PC-9 (cell line): ENCODE results near the gene RGSL1. TPM values are rescaled to one million over a fixed set of nuclear protein-coding genes. Genes with fewer than 3 reads are reported as not detected.

ENCODE experiments used
- BruUV-seq: library from RNA; stranded (reverse); fragments of 400-500 nt; replicated peaks from 2 replicates; lab custom pipeline; 2021; lab: Mats Ljungman, UMichigan
- CTCF ChIA-PET: fragments of 300-600 bp; sonication (Branson Sonifier 250); formaldehyde crosslinking; loops from one replicate; lab custom pipeline; 2022; ENCODE audit warnings: antibody characterized with exemption; lab: Charles Lee
- POLR2A ChIA-PET: fragments of 300-600 bp; sonication (Branson Sonifier 250); formaldehyde crosslinking; loops from one replicate; lab custom pipeline; 2022; ENCODE audit warnings: antibody characterized with exemption; ENCODE audit not compliant: unreplicated experiment; lab: Charles Lee
- DNase-seq, 2 experiments: peaks; one replicate each; pipeline versions ENCODE4 v3.0.0 to v3.0.0-alpha.2; 2015 to 2022; ENCODE audit warnings: mixed read lengths in 1 of 2
- H2AFZ ChIP-seq: fragments of 200-600 bp; sonication (generic); 2 replicates; pipeline ENCODE4 v1.8.1; 2017; ENCODE audit warnings: antibody characterized with exemption
- H3F3A ChIP-seq: fragments of 200-600 bp; sonication (generic); 2 replicates; pipeline ENCODE4 v1.8.1; 2017; ENCODE audit warnings: antibody characterized with exemption, mild to moderate bottlenecking, low read depth; ENCODE audit not compliant: insufficient read depth
- H3K27ac ChIP-seq: fragments of 200-600 bp; sonication (generic); 2 replicates; pipeline ENCODE4 v1.6.1; 2016; ENCODE audit warnings: mixed run types
- H3K27me3 ChIP-seq: fragments of 200-600 bp; sonication (generic); 2 replicates; pipeline ENCODE4 v1.6.1; 2016; ENCODE audit warnings: low read depth, mixed run types; ENCODE audit not compliant: insufficient read depth
- H3K36me3 ChIP-seq: fragments of 200-600 bp; sonication (generic); 2 replicates; pipeline ENCODE4 v1.6.1; 2016; ENCODE audit warnings: low read depth, mixed run types
- H3K4me1 ChIP-seq: fragments of 200-600 bp; sonication (generic); replicated peaks from 2 replicates; pipeline ENCODE4 v1.6.1; 2016; ENCODE audit warnings: mixed run types; ENCODE audit not compliant: insufficient read depth
- H3K4me2 ChIP-seq: fragments of 200-600 bp; sonication (generic); 2 replicates; pipeline ENCODE4 v1.6.1; 2017; ENCODE audit warnings: mixed run types
- H3K4me3 ChIP-seq: fragments of 200-600 bp; sonication (generic); 2 replicates; pipeline ENCODE4 v1.6.1; 2016; ENCODE audit warnings: mixed run types
- H3K79me2 ChIP-seq: fragments of 200-600 bp; sonication (generic); 2 replicates; pipeline ENCODE4 v1.6.1; 2017; ENCODE audit warnings: low read depth, mixed run types
- H3K9me2 ChIP-seq: fragments of 200-600 bp; sonication (generic); 2 replicates; pipeline ENCODE4 v1.8.1; 2017; ENCODE audit warnings: mild to moderate bottlenecking; ENCODE audit not compliant: insufficient read depth
- H3K9me3 ChIP-seq: fragments of 200-600 bp; sonication (generic); 2 replicates; pipeline ENCODE4 v1.8.1; 2016; ENCODE audit warnings: low read depth; ENCODE audit not compliant: insufficient read depth
- H4K20me1 ChIP-seq: fragments of 200-600 bp; sonication (generic); 2 replicates; pipeline ENCODE4 v1.8.1; 2017; ENCODE audit not compliant: insufficient read depth
- EZH2 ChIP-seq: fragments of 200-600 bp; sonication (generic); IDR thresholded peaks from 2 replicates; pipeline ENCODE4 v1.8.0; 2017; ENCODE audit warnings: antibody characterized with exemption, low read depth
- intact Hi-C: fragments of 100-400 bp; cut with micrococcal nuclease; formaldehyde crosslinking; loops from one replicate; pipeline ENCODE4 v1.10.0; 2022; ENCODE audit not compliant: unreplicated experiment
- total RNA-seq: library from RNA; stranded (reverse); gene quantifications from 2 replicates; pipeline ENCODE4 v1.2.3, GENCODE V29; 2021
- TF ChIP-seq, protein P1 (sequence below): fragments of 200-600 bp; sonication (generic); conservative IDR thresholded peaks from 2 replicates; pipeline ENCODE4 v1.6.1; 2017; ENCODE audit warnings: mixed run types, antibody characterized with exemption, mild to moderate bottlenecking, moderate library complexity

The RGSL1 gene
- total RNA-seq, 1 experiment from 2014 or later, result not detected

DNA sequence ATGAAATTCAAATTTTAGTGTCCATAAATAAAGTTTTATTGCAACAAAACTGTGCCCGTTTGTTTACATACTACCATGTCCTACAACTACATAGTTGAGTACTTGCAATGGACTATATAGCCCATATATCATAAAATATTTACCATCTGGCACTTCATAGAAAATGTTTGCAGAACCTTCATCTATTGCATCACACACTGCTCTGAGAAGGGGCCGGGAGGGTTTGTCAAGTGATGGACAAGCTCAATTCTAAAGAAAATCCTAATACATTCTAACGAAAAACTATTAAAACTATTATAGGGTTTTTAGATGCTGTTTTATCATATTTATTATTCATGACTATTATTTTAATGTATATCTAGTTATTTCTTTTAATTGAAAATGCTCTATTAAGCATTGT lies 35.9 kb downstream of the RGSL1 start:
- CTCF ChIA-PET, result no interaction called here

DNA sequence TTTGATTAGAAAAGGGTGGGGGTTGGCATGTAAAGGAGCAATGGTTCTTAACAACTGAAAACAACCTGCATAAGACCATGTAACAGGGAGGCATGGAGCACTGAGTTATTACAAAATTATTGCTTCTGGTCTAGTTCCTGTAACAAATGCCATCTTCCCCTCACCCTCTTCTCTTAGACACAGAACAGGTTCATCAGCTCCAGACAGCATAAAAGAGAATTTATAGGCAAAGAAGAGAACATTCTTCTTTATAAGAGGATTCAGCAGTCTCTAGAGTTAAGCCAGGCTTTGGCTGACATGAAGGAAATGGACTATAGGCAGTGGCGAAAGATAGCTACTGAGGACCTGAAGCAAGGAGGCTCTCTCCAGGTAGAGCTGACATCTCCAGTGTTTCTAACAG lies 38.9 kb downstream of the RGSL1 start:
- Histone ChIP-seq H3K9me2 (no peaks in the 10 kb centered on the region), H3K9me3 (no peaks in the 10 kb centered on the region), H3K79me2 (no peaks in the 10 kb centered on the region), H3K4me2 (no peak overlapping the region), H3K27me3 (no peaks in the 10 kb centered on the region), H3K4me3 (no peak overlapping the region), H3K27ac (no peak overlapping the region), H3K4me1 (no peaks in the 10 kb centered on the region), H3K36me3 (no peaks in the 10 kb centered on the region), H4K20me1 (no peaks in the 10 kb centered on the region), H3F3A (no peaks in the 10 kb centered on the region), H2AFZ (no peak overlapping the region)
- no peak for DNase-seq
- ChIA-PET CTCF (no interaction called here), POLR2A (no interaction called here)
- no TSS peak for BruUV-seq
- TF ChIP-seq, protein P1, sequence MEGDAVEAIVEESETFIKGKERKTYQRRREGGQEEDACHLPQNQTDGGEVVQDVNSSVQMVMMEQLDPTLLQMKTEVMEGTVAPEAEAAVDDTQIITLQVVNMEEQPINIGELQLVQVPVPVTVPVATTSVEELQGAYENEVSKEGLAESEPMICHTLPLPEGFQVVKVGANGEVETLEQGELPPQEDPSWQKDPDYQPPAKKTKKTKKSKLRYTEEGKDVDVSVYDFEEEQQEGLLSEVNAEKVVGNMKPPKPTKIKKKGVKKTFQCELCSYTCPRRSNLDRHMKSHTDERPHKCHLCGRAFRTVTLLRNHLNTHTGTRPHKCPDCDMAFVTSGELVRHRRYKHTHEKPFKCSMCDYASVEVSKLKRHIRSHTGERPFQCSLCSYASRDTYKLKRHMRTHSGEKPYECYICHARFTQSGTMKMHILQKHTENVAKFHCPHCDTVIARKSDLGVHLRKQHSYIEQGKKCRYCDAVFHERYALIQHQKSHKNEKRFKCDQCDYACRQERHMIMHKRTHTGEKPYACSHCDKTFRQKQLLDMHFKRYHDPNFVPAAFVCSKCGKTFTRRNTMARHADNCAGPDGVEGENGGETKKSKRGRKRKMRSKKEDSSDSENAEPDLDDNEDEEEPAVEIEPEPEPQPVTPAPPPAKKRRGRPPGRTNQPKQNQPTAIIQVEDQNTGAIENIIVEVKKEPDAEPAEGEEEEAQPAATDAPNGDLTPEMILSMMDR, result no peak
- TF ChIP-seq EZH2, result no peak
- intact Hi-C loops, result no loop called here

More for the DNA sequence above, 35.9 kb downstream of the RGSL1 start:
- Histone ChIP-seq H3K9me3 (no peaks in the 10 kb centered on the region; the same call in 1 of the 2 replicates), H4K20me1 (no peaks in the 10 kb centered on the region), H3K4me2 (no peak overlapping the region), H3K4me1 (no peaks in the 10 kb centered on the region), H3K27me3 (no peaks in the 10 kb centered on the region), H3F3A (no peaks in the 10 kb centered on the region), H3K4me3 (no peak overlapping the region), H3K9me2 (no peaks in the 10 kb centered on the region), H3K27ac (no peak overlapping the region), H3K36me3 (no peaks in the 10 kb centered on the region), H3K79me2 (no peaks in the 10 kb centered on the region), H2AFZ (no peak overlapping the region)
- intact Hi-C loops, result no loop called here
- TF ChIP-seq, protein P1, result no peak
- TF ChIP-seq EZH2, result no peak
- DNase-seq, result no peak
- POLR2A ChIA-PET, result no interaction called here
- BruUV-seq, result no TSS peak

DNA sequence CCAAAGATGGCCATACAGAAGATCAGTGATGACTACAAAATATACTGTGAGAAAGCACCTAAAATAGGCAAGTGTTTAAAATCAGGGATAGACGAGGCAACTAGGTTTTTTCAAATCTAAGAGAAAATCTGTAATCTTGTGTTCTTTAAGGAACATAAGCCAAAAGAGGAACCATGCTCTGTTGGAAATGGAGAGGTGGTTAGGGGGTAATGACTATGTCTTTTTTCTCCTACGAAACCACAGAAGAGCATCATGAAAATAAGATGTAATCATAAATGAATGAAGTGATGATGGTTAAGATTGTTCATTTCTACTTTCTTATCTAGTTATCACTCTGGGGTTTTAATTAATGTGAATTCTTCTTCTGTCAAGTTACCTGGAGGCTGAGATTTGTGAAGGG lies 43.1 kb downstream of the RGSL1 start:
- POLR2A ChIA-PET, result no interaction called here

DNA sequence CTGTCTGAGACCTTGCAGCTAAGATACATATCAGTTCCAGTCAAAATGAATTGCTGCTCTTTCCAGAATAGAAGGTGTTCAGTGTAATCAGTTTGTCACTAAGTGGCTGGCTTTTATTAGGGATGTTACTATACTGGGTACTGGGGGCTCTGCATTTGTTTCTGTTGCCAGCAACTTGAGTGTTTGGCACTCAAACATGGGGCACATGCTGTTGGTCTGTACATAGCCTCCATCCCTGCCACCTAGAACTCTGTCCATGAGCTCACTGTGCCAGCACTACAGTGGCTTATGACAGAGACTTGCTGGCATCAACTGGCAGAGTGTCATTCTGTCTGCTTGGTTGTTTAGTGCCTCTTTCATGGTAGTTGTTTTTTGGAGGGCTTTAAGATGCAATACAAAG lies 45.1 kb downstream of the RGSL1 start:
- no peaks in the 10 kb centered on the region for H3K79me2 ChIP-seq
- no peaks in the 10 kb centered on the region for H3K27me3 ChIP-seq
- no peak overlapping the region for H3K4me2 ChIP-seq
- H3K4me1 ChIP-seq, result no peaks in the 10 kb centered on the region
- no peak for TF ChIP-seq EZH2
- TF ChIP-seq, protein P1, result no peak
- CTCF ChIA-PET, result no interaction called here
- no peaks in the 10 kb centered on the region; the same call in 1 of the 2 replicates for H3K9me2 ChIP-seq
- no peak overlapping the region for H2AFZ ChIP-seq
- H4K20me1 ChIP-seq, result no peaks in the 10 kb centered on the region
- no peaks in the 10 kb centered on the region for H3F3A ChIP-seq
- H3K36me3 ChIP-seq, result no peaks in the 10 kb centered on the region
- DNase-seq, result no peak
- H3K27ac ChIP-seq, result no peak overlapping the region
- POLR2A ChIA-PET, result no interaction called here
- no peaks in the 10 kb centered on the region for H3K9me3 ChIP-seq
- intact Hi-C loops, result no loop called here
- H3K4me3 ChIP-seq, result no peak overlapping the region
- no TSS peak for BruUV-seq

More for the DNA sequence above, 43.1 kb downstream of the RGSL1 start:
- H3K27ac ChIP-seq, result no peak overlapping the region
- no peaks in the 10 kb centered on the region for H3K9me3 ChIP-seq
- H3K9me2 ChIP-seq, result no peaks in the 10 kb centered on the region
- H3K4me1 ChIP-seq, result no peaks in the 10 kb centered on the region
- H3K4me2 ChIP-seq, result no peak overlapping the region
- intact Hi-C loops, result no loop called here
- no TSS peak for BruUV-seq
- no peak for DNase-seq
- no peak for TF ChIP-seq EZH2
- CTCF ChIA-PET, result no interaction called here
- no peak overlapping the region for H2AFZ ChIP-seq
- H3K79me2 ChIP-seq, result no peaks in the 10 kb centered on the region
- H4K20me1 ChIP-seq, result no peaks in the 10 kb centered on the region
- no peaks in the 10 kb centered on the region for H3F3A ChIP-seq
- H3K36me3 ChIP-seq, result no peaks in the 10 kb centered on the region
- no peaks in the 10 kb centered on the region for H3K27me3 ChIP-seq
- no peak overlapping the region for H3K4me3 ChIP-seq
